H1 (cell line): ENCODE measurements around the gene DNAJC16. TPM values are rescaled to one million over a fixed set of nuclear protein-coding genes. Genes with fewer than 3 reads are reported as not detected.
A peak's percentile ranks its signal among the peaks of the same experiment; 100 is the strongest.

Experiments
- CTCF ChIA-PET: fragments of 300-600 bp; sonication (Branson Sonifier 250); formaldehyde crosslinking; loops from one replicate; lab custom pipeline; 2021; ENCODE audit not compliant: partially characterized antibody; lab: Charles Lee
- POLR2A ChIA-PET: fragments of 300-600 bp; sonication (Branson Sonifier 250); formaldehyde crosslinking; loops from one replicate; lab custom pipeline; 2021; ENCODE audit warnings: inconsistent platforms; ENCODE audit not compliant: partially characterized antibody; lab: Charles Lee
- DNase-seq, 2 experiments: peaks; one replicate each; pipeline versions ENCODE4 v3.0.0 to v3.0.0-alpha.2; 2010 to 2022; ENCODE audit warnings: low spot score in 2 of 2, low read depth in 1 of 2, mixed read lengths in 1 of 2
- FAIRE-seq: peaks from 2 replicates; lab custom pipeline; 2011; peaks lifted over from hg19 to GRCh38; lab: Jason Lieb, UNC
- H2AFZ ChIP-seq: 2 replicates; pipeline ENCODE4 v1.8.1; 2012; ENCODE audit warnings: low read length, inconsistent platforms
- H2AK5ac ChIP-seq: 2 replicates; pipeline ENCODE4 v1.6.1; 2013; ENCODE audit warnings: low read depth, low read length
- H2BK120ac ChIP-seq: replicated peaks from 2 replicates; pipeline ENCODE3; 2013; ENCODE audit warnings: low read depth, low read length, inconsistent platforms
- H2BK12ac ChIP-seq: 2 replicates; pipeline ENCODE4 v1.6.1; 2013; ENCODE audit warnings: low read depth, low read length
- H2BK15ac ChIP-seq: 2 replicates; pipeline ENCODE4 v1.6.1; 2013; ENCODE audit warnings: low read length
- H2BK20ac ChIP-seq: 2 replicates; pipeline ENCODE4 v1.6.1; 2013; ENCODE audit warnings: low read length
- H2BK5ac ChIP-seq: 2 replicates; pipeline ENCODE4 v1.6.1; 2013; ENCODE audit warnings: low read depth, low read length
- H3K14ac ChIP-seq: 2 replicates; pipeline ENCODE4 v1.6.1; 2013; ENCODE audit warnings: inconsistent platforms; ENCODE audit not compliant: insufficient read length
- H3K18ac ChIP-seq: 2 replicates; pipeline ENCODE4 v1.6.1; 2013; ENCODE audit warnings: low read length; ENCODE audit errors: extremely low read depth
- H3K23ac ChIP-seq: 2 replicates; pipeline ENCODE4 v1.6.1; 2013; ENCODE audit warnings: inconsistent platforms; ENCODE audit not compliant: insufficient read length
- H3K23me2 ChIP-seq: 2 replicates; pipeline ENCODE4 v1.6.1; 2013; ENCODE audit warnings: low read depth, low read length
- H3K27ac ChIP-seq: 2 replicates; pipeline ENCODE4 v1.6.1; 2011; ENCODE audit warnings: low read depth, low read length, inconsistent platforms
- H3K27me3 ChIP-seq, 4 experiments: replicated peaks in 1 of 4; 1 replicate in 1 of 4; 2 replicates in 3 of 4; pipeline versions ENCODE4 v1.6.1 to v1.8.1; 2011 to 2013; ENCODE audit warnings: low read length in 3 of 4, mild to moderate bottlenecking in 3 of 4, inconsistent platforms in 2 of 4, mixed read lengths in 2 of 4, moderate library complexity in 1 of 4; ENCODE audit not compliant: control insufficient read depth in 3 of 4, insufficient read depth in 3 of 4; ENCODE audit errors: extremely low read depth in 1 of 4
- H3K36me3 ChIP-seq, 4 experiments: 2 replicates each; pipeline versions ENCODE4 v1.6.1 to v1.8.1; 2011 to 2013; ENCODE audit warnings: mild to moderate bottlenecking in 4 of 4, low read length in 3 of 4, moderate library complexity in 2 of 4, control low read depth in 1 of 4, inconsistent platforms in 1 of 4; ENCODE audit not compliant: insufficient read depth in 4 of 4, control insufficient read depth in 2 of 4
- H3K4ac ChIP-seq: replicated peaks from 2 replicates; pipeline ENCODE3; 2013; ENCODE audit warnings: low read length, low read depth, mixed read lengths, inconsistent platforms; ENCODE audit not compliant: insufficient read length
- H3K4me1 ChIP-seq, 4 experiments: replicated peaks in 1 of 4; 1 replicate in 1 of 4; 2 replicates in 3 of 4; pipeline versions ENCODE4 v1.6.1 to v1.8.1; 2011 to 2013; ENCODE audit warnings: low read length in 3 of 4, inconsistent platforms in 2 of 4, mixed read lengths in 1 of 4; ENCODE audit not compliant: insufficient read depth in 4 of 4, control insufficient read depth in 3 of 4
- H3K4me2 ChIP-seq, 2 experiments: 2 replicates each; pipeline versions ENCODE4 v1.6.1 to v1.8.1; 2011 to 2013; ENCODE audit warnings: low read depth in 2 of 2, low read length in 2 of 2, control low read depth in 1 of 2, inconsistent platforms in 1 of 2, mild to moderate bottlenecking in 1 of 2; ENCODE audit not compliant: insufficient read depth in 1 of 2
- H3K4me3 ChIP-seq, 4 experiments: fragments of 200-600, 300-600 bp in 1 of 4; sonication (generic), shearing (Covaris generic), sonication (Bioruptor Twin) in 1 of 4; 2 replicates each; pipeline versions ENCODE4 v1.5.1 to v1.8.1; 2011 to 2016; ENCODE audit warnings: low read length in 4 of 4, low read depth in 3 of 4, control low read depth in 2 of 4, inconsistent platforms in 2 of 4, mild to moderate bottlenecking in 2 of 4, mixed read lengths in 1 of 4, moderate library complexity in 1 of 4; ENCODE audit not compliant: insufficient read depth in 2 of 4; ENCODE audit errors: extremely low read depth in 1 of 4
- H3K56ac ChIP-seq: replicated peaks from 2 replicates; pipeline ENCODE3; 2013; ENCODE audit warnings: low read depth, mild to moderate bottlenecking, mixed read lengths, low read length, inconsistent platforms; ENCODE audit not compliant: insufficient read length
- H3K79me1 ChIP-seq: 2 replicates; pipeline ENCODE4 v1.6.1; 2013; ENCODE audit warnings: low read depth, low read length, control low read depth
- H3K79me2 ChIP-seq, 2 experiments: 2 replicates each; pipeline versions ENCODE4 v1.6.1 to v1.8.1; 2012 to 2013; ENCODE audit warnings: low read length in 2 of 2, mild to moderate bottlenecking in 2 of 2, inconsistent platforms in 1 of 2; ENCODE audit not compliant: insufficient read depth in 2 of 2, control insufficient read depth in 1 of 2
- H3K9ac ChIP-seq, 4 experiments: replicated peaks in 1 of 4; 1 replicate in 1 of 4; 2 replicates in 3 of 4; pipeline versions ENCODE4 v1.6.1 to v1.8.1; 2011 to 2013; ENCODE audit warnings: low read depth in 3 of 4, low read length in 3 of 4, control low read depth in 2 of 4, mild to moderate bottlenecking in 2 of 4, moderate library complexity in 2 of 4, inconsistent platforms in 1 of 4; ENCODE audit errors: extremely low read depth in 1 of 4
- H3K9me3 ChIP-seq, 2 experiments: 2 replicates each; pipeline versions ENCODE4 v1.6.1 to v1.8.1; 2012 to 2013; ENCODE audit warnings: mild to moderate bottlenecking in 2 of 2, moderate library complexity in 2 of 2, control low read depth in 1 of 2, inconsistent platforms in 1 of 2, low read depth in 1 of 2, low read length in 1 of 2, mixed read lengths in 1 of 2; ENCODE audit not compliant: insufficient read depth in 2 of 2
- H4K20me1 ChIP-seq, 2 experiments: replicated peaks in 1 of 2; 2 replicates each; pipeline versions ENCODE3 to v1.8.1; 2011 to 2013; ENCODE audit warnings: inconsistent platforms in 2 of 2, low read length in 2 of 2, mild to moderate bottlenecking in 1 of 2; ENCODE audit not compliant: insufficient read depth in 2 of 2, control insufficient read depth in 1 of 2
- H4K5ac ChIP-seq: 2 replicates; pipeline ENCODE4 v1.6.1; 2013; ENCODE audit warnings: low read length, low read depth, mixed read lengths, inconsistent platforms; ENCODE audit not compliant: insufficient read length
- H4K8ac ChIP-seq: 2 replicates; pipeline ENCODE4 v1.8.0; 2013; ENCODE audit warnings: mild to moderate bottlenecking, moderate library complexity, low read length, inconsistent platforms; ENCODE audit not compliant: insufficient read depth; ENCODE audit errors: extremely low read depth
- H4K91ac ChIP-seq: replicated peaks from 2 replicates; pipeline ENCODE3; 2013; ENCODE audit warnings: low read length, mixed read lengths, inconsistent platforms; ENCODE audit not compliant: insufficient read length
- HDAC2 ChIP-seq, 2 experiments: fragments of 300-600 bp in 1 of 2; sonication (generic) in 1 of 2; IDR thresholded peaks; 2 replicates each; pipeline ENCODE4 v1.6.1; 2011 to 2012; ENCODE audit warnings: low read depth in 2 of 2, low read length in 2 of 2, mild to moderate bottlenecking in 2 of 2, moderate library complexity in 2 of 2, borderline replicate concordance in 1 of 2, inconsistent platforms in 1 of 2
- JUN ChIP-seq: IDR thresholded peaks from 2 replicates; pipeline ENCODE4 v1.6.1; 2011; ENCODE audit warnings: low read depth, mild to moderate bottlenecking, improper control_type of control experiment, low read length
- SIX5 ChIP-seq: IDR thresholded peaks from 2 replicates; pipeline ENCODE4 v1.6.1; 2011; ENCODE audit warnings: mild to moderate bottlenecking, low read depth, low read length
- TBP ChIP-seq: IDR thresholded peaks from 2 replicates; pipeline ENCODE4 v1.6.1; 2011; ENCODE audit warnings: low read depth, low read length, improper control_type of control experiment
- WGBS, 2 experiments: shearing (Covaris generic) in 1 of 2; methylation state at CpG; one replicate each; pipeline versions ENCODE4 v1.1.6 to v1.1.7; 2013 to 2015; ENCODE audit warnings: low lambda C conversion rate in 2 of 2, mixed read lengths in 2 of 2, inconsistent platforms in 1 of 2, low coverage in 1 of 2, missing lambda C conversion rate in 1 of 2; ENCODE audit not compliant: insufficient replicate concordance in 2 of 2, insufficient coverage in 1 of 2, insufficient read length in 1 of 2; ENCODE audit errors: extremely low coverage in 1 of 2, missing lambda C conversion rate in 1 of 2; 5-methylcytosine and 5-hydroxymethylcytosine counted together
- polyA plus RNA-seq, 7 experiments: library from polyadenylated mRNA; depleted of rRNA in 3 of 7; stranded (reverse) in 5 of 7; unstranded in 2 of 7; fragments of >200 nt in 5 of 7; fragments of 200-250 nt in 2 of 7; gene quantifications; 1 replicate in 5 of 7; 2 replicates in 1 of 7; 4 replicates in 1 of 7; pipeline versions ENCODE4 v1.2.1 to v1.2.3, GENCODE V29; 2011 to 2013; ENCODE audit warnings: missing spikeins in 2 of 7, mixed read lengths in 2 of 7
- total RNA-seq: library from RNA; stranded (reverse); fragmentation: NEBNext Ultra II Directional; extraction: Animal tissue kit (Norgen Biotek cat#: 25700); gene quantifications from 2 replicates; pipeline ENCODE4 v1.2.1, GENCODE V29; 2021

DNAJC16 gene
- total and polyA plus RNA-seq, 2 of the 8 experiments (the other 6 are each of a cell fraction or from before 2014, with no cell fraction given): 7.9 to 23.3 TPM

DNA sequence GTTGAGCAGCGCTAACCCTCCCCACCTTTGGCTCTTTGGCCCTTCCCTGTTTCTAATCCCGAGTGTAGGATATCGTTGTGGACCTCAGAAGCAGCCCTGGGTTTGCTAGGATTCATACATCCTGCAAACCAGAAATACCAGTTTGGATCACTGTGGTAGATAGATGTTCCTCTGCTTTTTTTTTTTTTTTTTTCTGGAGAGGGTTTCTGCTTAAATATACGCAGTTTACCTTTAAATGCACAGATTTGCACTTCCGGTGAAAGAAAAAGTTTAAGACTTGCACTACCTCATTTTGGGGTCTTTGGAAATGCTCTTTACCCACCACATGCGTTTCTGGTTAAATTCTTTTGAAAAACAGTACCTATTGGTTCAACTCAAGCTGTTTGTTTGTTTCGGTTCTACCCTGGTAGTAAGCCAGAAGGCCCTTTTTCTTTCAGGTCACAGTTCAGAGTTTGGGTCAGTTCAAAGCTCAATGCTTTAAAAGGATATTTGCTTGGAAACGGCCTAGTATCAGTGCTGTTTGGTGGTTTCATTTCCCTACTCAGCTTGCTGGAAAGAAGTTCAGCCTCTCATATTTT lies 91.5 kb downstream of the DNAJC16 start:
- H4K5ac ChIP-seq: peak overlapping the region; percentile 2
- peaks cover 3 to 6% of the 10 kb centered on the region in 2 experiments for H4K20me1 ChIP-seq
- H3K36me3 ChIP-seq: no peaks in the 10 kb centered on the region; a peak in 1 of 8 replicates
- peaks cover 0 to 5% (median 0%) of the 10 kb centered on the region in 4 experiments; a peak in 1 of 7 replicates for H3K4me1 ChIP-seq
- 0 out of 2 replicates have a peak overlapping the region, but pooled peaks have one; percentile 90 for H4K8ac ChIP-seq
- H3K4me2 ChIP-seq: peak overlapping the region; percentile 69 to 80
- H3K4me3 ChIP-seq: peak overlapping the region; percentile 71 to 97 (median 85)
- H2BK5ac ChIP-seq: peak overlapping the region; percentile 82; the same call in 1 of the 2 replicates
- peak overlapping the region; percentile 88; the same call in 1 of the 2 replicates for H2BK15ac ChIP-seq
- DNase-seq (no peak), FAIRE-seq (no peak)
- H2BK12ac ChIP-seq: peak overlapping the region; percentile 81
- peak overlapping the region; percentile 50 for H4K91ac ChIP-seq
- H2BK120ac ChIP-seq: peak overlapping the region; percentile 10
- 12% methylated on average over 7 of the region's 8 CpGs; no CpG with 5 or more reads in 1 of the 2 experiments for WGBS, 2 experiments
- peak overlapping the region; percentile 67 to 86 (median 82) for H3K9ac ChIP-seq
- H3K79me1 ChIP-seq: peaks cover 2% of the 10 kb centered on the region; the same call in 1 of the 2 replicates
- CTCF ChIA-PET: interaction anchor here (0.7 to 1.1 kb wide), 5 partner anchors 22 to 123 kb away, joined by 3 to 6 read pairs (median 3); partner anchors contain the start of gene DNAJC16
- POLR2A ChIA-PET: interaction anchor here (0.6 to 5.7 kb wide), 11 partner anchors 9 to 1454 kb away, joined by 3 to 37 read pairs (median 3); no protein-coding TSS in a partner anchor
- H3K9me3 ChIP-seq: no peaks in the 10 kb centered on the region
- 0 out of 2 replicates have a peak overlapping the region, but pooled peaks have one; percentile 14 for H2AFZ ChIP-seq
- H3K79me2 ChIP-seq: peaks cover 19 to 55% of the 10 kb centered on the region in 2 experiments
- H3K27me3 ChIP-seq: no peaks in the 10 kb centered on the region
- H3K27ac ChIP-seq: peak overlapping the region; percentile 75; the same call in 1 of the 2 replicates
- no peak overlapping the region for H3K18ac ChIP-seq
- peak overlapping the region; percentile 5 for H3K56ac ChIP-seq
- peak overlapping the region; percentile 86; the same call in 1 of the 2 replicates for H2AK5ac ChIP-seq
- H3K4ac ChIP-seq: peak overlapping the region; percentile 90
- H2BK20ac ChIP-seq: no peak overlapping the region
- no peak for TF ChIP-seq SIX5
- no peak for TF ChIP-seq JUN
- TF ChIP-seq TBP: no peak
- no peak for TF ChIP-seq HDAC2 (IDR thresholded peaks at IDR 0.05; ENCODE audit: borderline replicate concordance in 1 of 2, low read depth in 2 of 2, low read length in 2 of 2)
- no peak overlapping the region for H3K23ac ChIP-seq
- H3K23me2 ChIP-seq: peaks cover 4% of the 10 kb centered on the region
- no peak overlapping the region for H3K14ac ChIP-seq
